ENCODE results near the gene ITGA2.
"Not testable (repeated sequence)": the region's sequence is repeated elsewhere in the genome, so short reads cannot be mapped to it uniquely, and the experiment has no call there.

ITGA2 gene

DNA sequence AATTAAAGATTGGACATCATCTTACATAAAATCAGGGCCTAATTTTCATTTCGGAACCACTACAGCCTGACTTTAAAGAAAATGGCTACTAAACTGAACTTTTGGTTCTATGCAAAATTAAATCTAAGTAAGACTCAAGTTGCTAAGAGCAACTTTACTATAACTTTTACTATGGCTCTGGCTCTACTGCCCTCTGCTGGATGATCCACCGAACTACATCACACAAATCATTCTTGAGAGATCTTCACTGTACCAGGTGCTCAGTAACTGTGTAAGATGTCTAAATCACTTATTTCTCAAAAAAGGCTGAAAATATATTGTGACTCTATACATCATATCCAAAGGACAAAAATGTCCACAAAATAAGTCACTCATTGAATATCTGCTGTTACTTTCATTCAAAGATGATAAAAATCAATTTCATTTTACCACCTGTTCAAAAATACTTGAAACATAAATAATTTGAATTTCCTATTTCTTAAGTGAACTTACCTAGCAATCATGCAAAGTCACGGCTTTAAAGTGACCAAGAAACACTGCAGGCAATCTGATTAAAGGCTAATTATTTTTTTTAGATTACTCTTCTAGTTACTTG, 106.9 kb downstream of the ITGA2 start:
- DNase-seq (ENCODE audit: low read depth in 2 of 3, low spot score in 1 of 3), result peak; percentile 40 to 76 (median 50)

GRCh38 chr5:53099546-53099945, 110.4 kb downstream of the ITGA2 start:
- DNase-seq (ENCODE audit: low read depth in 2 of 3, low spot score in 1 of 3), result no peak

- no peak for DNase-seq (ENCODE audit: low read depth in 2 of 3, low spot score in 1 of 3)
Measured at GRCh38 chr5:53100606-53101005, 111.5 kb downstream of the ITGA2 start.

- DNase-seq (ENCODE audit: low read depth in 2 of 3, low spot score in 1 of 3), result no peak
Measured at GRCh38 chr5:53105611-53106300, 116.6 kb downstream of the ITGA2 start.

DNA sequence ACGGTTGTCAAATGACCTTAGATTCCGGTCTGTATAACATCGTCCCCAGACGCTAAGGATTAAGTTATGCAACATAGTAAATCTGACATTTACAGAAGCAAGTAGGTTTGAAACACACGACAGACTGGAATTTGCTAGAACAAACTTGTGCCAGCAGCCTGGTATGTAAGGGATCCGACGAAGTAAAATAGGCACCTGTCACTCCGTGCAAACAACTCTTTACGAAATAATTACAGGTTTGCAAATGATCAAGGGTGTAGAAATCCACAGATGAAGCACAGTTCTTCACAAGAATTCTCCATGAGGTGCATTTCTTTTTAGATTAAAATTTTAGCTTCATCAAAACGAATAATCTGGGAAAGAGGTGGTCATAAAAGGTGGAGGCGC, 119.9 kb downstream of the ITGA2 start:
- DNase-seq (ENCODE audit: low read depth in 2 of 3, low spot score in 1 of 3), result no peak

- peak; percentile 75 to 88 (median 81) for DNase-seq (ENCODE audit: low read depth in 2 of 3, low spot score in 1 of 3)
Measured at GRCh38 chr5:53109443-53110127, 120.4 kb downstream of the ITGA2 start, which contains the start of gene MOCS2. MOCS2 (minus strand) TSS chr5:53109757; CDS start chr5:53107174, 2,583 bp downstream.

- no peak for DNase-seq (ENCODE audit: low read depth in 2 of 3, low spot score in 1 of 3)
Measured at GRCh38 chr5:53110156-53110555, 121.0 kb downstream of the ITGA2 start.

- no peak for DNase-seq (ENCODE audit: low read depth in 2 of 3, low spot score in 1 of 3)
Measured at GRCh38 chr5:53111139-53111538, 122.0 kb downstream of the ITGA2 start.

- DNase-seq (ENCODE audit: low read depth in 2 of 3, low spot score in 1 of 3), result not testable (repeated sequence)
Measured at GRCh38 chr5:53112307-53112706, 123.2 kb downstream of the ITGA2 start.

GRCh38 chr5:53112909-53113308, 123.8 kb downstream of the ITGA2 start:
- DNase-seq (ENCODE audit: low read depth in 2 of 3, low spot score in 1 of 3), result no peak

- no peak for DNase-seq (ENCODE audit: low read depth in 2 of 3, low spot score in 1 of 3)
Measured at GRCh38 chr5:53113947-53114346, 124.8 kb downstream of the ITGA2 start.

- DNase-seq (ENCODE audit: low read depth in 2 of 3, low spot score in 1 of 3), result no peak
Measured at GRCh38 chr5:53114988-53115387, 125.8 kb downstream of the ITGA2 start.

GRCh38 chr5:53116597-53116996, 127.4 kb downstream of the ITGA2 start:
- DNase-seq (ENCODE audit: low read depth in 2 of 3, low spot score in 1 of 3), result no peak

GRCh38 chr5:53118879-53119278, 129.7 kb downstream of the ITGA2 start:
- DNase-seq (ENCODE audit: low read depth in 2 of 3, low spot score in 1 of 3), result no peak

- DNase-seq (ENCODE audit: low read depth in 2 of 3, low spot score in 1 of 3), result no peak
Measured at GRCh38 chr5:53120165-53120564, 131.0 kb downstream of the ITGA2 start.

- DNase-seq (ENCODE audit: low read depth in 2 of 3, low spot score in 1 of 3), result no peak
Measured at GRCh38 chr5:53123702-53124101, 134.6 kb downstream of the ITGA2 start.

DNA sequence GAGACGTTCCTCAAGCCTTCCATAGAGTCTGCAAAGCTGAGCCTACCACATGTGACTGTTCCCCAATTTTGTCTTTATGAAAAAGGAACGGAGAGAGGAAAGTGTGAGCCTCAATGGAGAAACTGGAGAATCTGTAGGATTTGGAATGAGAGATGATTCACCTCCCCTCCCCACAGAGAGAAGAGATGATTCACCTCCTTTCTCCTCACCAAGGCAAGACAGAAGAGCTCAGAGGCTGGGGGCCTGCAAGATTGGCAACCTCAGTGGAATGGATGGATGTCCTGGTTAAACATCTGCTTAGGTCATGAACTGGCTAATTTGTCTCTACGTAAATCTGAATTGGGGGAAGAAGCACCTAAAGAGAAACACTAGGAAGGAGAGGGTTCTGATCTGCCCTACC, 137.4 kb downstream of the ITGA2 start:
- DNase-seq (ENCODE audit: low read depth in 2 of 3, low spot score in 1 of 3), result no peak

DNA sequence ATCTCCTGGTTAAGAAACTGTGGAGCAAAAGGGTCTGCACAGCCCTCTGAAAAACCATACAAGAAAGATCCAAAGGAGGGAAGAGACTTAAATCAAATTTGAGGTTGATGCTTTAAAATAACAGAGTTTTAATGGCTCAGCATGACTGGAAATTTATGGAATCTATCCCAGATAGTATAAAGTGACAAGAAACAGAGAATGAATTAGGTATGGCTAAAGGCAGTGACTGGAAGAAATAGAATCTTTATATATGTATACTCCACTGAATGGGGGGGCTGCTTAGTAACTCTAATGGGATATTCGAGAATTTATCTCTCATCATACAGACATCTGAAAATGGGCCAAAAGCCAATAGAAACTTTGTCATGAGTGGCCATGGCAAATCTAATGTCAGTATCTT, 138.0 kb downstream of the ITGA2 start:
- DNase-seq (ENCODE audit: low read depth in 2 of 3, low spot score in 1 of 3), result no peak

DNA sequence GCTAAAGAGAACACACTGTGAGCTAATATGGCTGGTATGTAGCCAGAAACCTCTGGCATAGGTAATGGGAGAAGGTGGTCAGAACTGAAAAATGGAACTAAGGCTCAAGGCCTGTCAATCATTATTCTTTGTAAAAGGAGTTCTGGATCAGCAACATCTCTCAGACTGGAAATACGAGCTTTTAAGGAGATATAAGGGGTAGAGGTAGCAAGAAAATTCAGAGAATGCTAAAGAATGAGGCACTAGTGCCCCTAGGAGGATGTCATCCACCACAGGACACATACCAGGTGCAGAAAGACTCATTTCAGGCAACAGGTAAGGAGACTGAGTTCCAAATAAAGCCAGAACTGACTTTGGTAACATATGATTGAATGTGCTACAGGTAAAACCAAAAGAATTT, 139.3 kb downstream of the ITGA2 start:
- DNase-seq (ENCODE audit: low read depth in 2 of 3, low spot score in 1 of 3), result no peak

GRCh38 chr5:53130266-53130665, 141.1 kb downstream of the ITGA2 start:
- no peak for DNase-seq (ENCODE audit: low read depth in 2 of 3, low spot score in 1 of 3)

- no peak for DNase-seq (ENCODE audit: low read depth in 2 of 3, low spot score in 1 of 3)
Measured at GRCh38 chr5:53133020-53133419, 143.9 kb downstream of the ITGA2 start.
